Pancreas (tissue), 10 donors: ENCODE measurements around the gene TXLNB. TPM values are rescaled to one million over a fixed set of nuclear protein-coding genes. Genes with fewer than 3 reads are reported as not detected.
"Not testable (repeated sequence)": the region's sequence is repeated elsewhere in the genome, so short reads cannot be mapped to it uniquely, and the experiment has no call there.

Source experiments
- ATAC-seq, 4 donors: fragments of 200-7000 bp; cut with Tn5 transposase; one replicate each; pipeline versions ENCODE4 v1.8.0 to v1.9.1; 2020; ENCODE audit warnings: mild to moderate bottlenecking in 4 of 4, moderate library complexity in 4 of 4
- DNase-seq, 6 donors: peaks; one replicate each; pipeline ENCODE4 v3.0.0-alpha.2; 2020
- FAIRE-seq: peaks from 2 replicates; lab custom pipeline; 2012; peaks lifted over from hg19 to GRCh38; lab: Jason Lieb, UNC
- H3K27ac ChIP-seq, 4 donors: fragments of 200-600 bp; sonication (generic); 1 replicate in 3 of 4; 2 replicates in 1 of 4; pipeline versions ENCODE4 v1.5.0 to v1.8.0; 2020
- H3K27me3 ChIP-seq, 4 donors: fragments of 200-600 bp; one replicate each; pipeline ENCODE4 v1.8.0; 2021
- H3K36me3 ChIP-seq, 3 donors: fragments of 200-600 bp; sonication (generic) in 1 of 3; one replicate each; pipeline versions ENCODE4 v1.5.0 to v1.8.0; 2020 to 2021
- H3K4me1 ChIP-seq, 3 donors: fragments of 200-600 bp; one replicate each; pipeline ENCODE4 v1.8.0; 2021
- H3K4me3 ChIP-seq, 4 donors: fragments of 200-600 bp; sonication (generic) in 2 of 4; one replicate each; pipeline versions ENCODE4 v1.5.0 to v1.8.0; 2020 to 2021
- H3K9me3 ChIP-seq, 4 donors: fragments of 200-600 bp; one replicate each; pipeline ENCODE4 v1.8.0; 2021
- CTCF ChIP-seq, 4 donors: fragments of 200-600 bp; sonication (generic) in 3 of 4; IDR thresholded peaks; one replicate each; pipeline versions ENCODE4 v1.5.0 to v1.8.0; 2021; ENCODE audit warnings: antibody characterized with exemption in 4 of 4
- WGBS, 2 donors: extraction: QIAGEN DNeasy Blood & Tissue Kit; methylation state at CpG; one replicate each; pipeline ENCODE4 v1.1.7; 2013; 5-methylcytosine and 5-hydroxymethylcytosine counted together
- intact Hi-C, 3 donors: fragments of 100-400 bp; cut with DNase I; formaldehyde crosslinking; loops; one replicate each; pipeline versions ENCODE4 v1.11.1 to v1.14.2; 2022
- polyA plus RNA-seq, 2 donors: library from polyadenylated mRNA; stranded (reverse); fragments of 200-250 nt; gene quantifications; one replicate each; pipeline ENCODE4 v1.2.3, GENCODE V29; 2013
- total RNA-seq, 6 donors: library from RNA; stranded (reverse); fragmentation: NEBNext Ultra II Directional in 4 of 6; extraction: Animal tissue kit (Norgen Biotek cat#: 25700) in 4 of 6; gene quantifications; one replicate each; pipeline versions ENCODE4 v1.2.1 to v1.2.4, GENCODE V29; 2021 to 2023
- donor health status: healthy with polysubstance abuse.
- donor health status: DM: no; HTN: no; CAD: no; lungs with moderate emphysema.
- donor health status: DM: no; HTN: no; CAD: no.
- donor health status: control.
- donor health status: control.
- donor health status: Bipolar disorder and iron deficiency.
- donor health status: DM: yes; HTN: yes; CAD: no.
- donor health status: DM: no; HTN: no; CAD: no.
- donor health status: DM: no; HTN: no; CAD: no.
- donor health status: DM: yes; HTN: yes; CAD: no.

Gene TXLNB
- total and polyA plus RNA-seq, 8 donors, result 0.03 to 0.47 (median 0.08) TPM; not detected in 1

GRCh38 chr6:139231206-139231605 lies 60.6 kb downstream of the TXLNB start:
- H3K27me3 ChIP-seq, result no peaks in the 10 kb centered on the region
- no peak overlapping the region for H3K4me3 ChIP-seq
- H3K27ac ChIP-seq, result no peak overlapping the region
- FAIRE-seq, result no peak
- DNase-seq, result no peak
- H3K9me3 ChIP-seq, result no peaks in the 10 kb centered on the region
- 26 to 38% methylated on average over 2 of the region's 2 CpGs for WGBS, 2 donors
- no peaks in the 10 kb centered on the region for H3K36me3 ChIP-seq
- no peak for TF ChIP-seq CTCF (IDR thresholded peaks at IDR 0.05)
- no peak for ATAC-seq
- no peaks in the 10 kb centered on the region for H3K4me1 ChIP-seq
- intact Hi-C loops, result no loop called here

DNA sequence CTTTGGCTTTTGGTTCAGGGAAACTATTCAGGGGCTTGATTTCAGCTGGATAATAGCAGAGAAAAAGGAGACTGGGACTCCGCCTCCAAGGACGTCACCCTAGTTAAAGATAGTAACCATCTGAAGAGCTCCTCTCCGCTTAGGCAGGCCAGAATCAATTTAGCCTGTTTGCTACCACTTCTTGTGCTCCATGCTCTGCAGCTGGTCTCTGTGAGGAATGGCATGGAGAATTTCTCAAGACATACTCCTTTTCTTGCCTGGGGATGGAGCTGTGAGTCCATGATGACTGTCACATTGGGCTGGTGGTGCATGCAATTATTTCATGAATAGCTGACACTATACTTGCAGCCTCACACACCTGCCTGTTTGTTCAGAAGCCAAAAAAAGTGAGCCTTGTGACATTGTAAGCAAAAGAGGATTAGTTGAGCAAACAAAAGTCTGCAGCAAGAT lies 61.4 kb downstream of the TXLNB start:
- intact Hi-C loops, result no loop called here
- WGBS, 2 donors, result 71% methylated on average over 3 of the region's 3 CpGs
- ATAC-seq (peak in 3 of 4 donors; percentile 50 to 59 (median 52)), FAIRE-seq (no peak), DNase-seq (no peak)
- Histone ChIP-seq H3K36me3 (no peaks in the 10 kb centered on the region), H3K4me1 (no peaks in the 10 kb centered on the region), H3K4me3 (no peak overlapping the region), H3K27me3 (no peaks in the 10 kb centered on the region), H3K27ac (no peak overlapping the region), H3K9me3 (no peaks in the 10 kb centered on the region)
- TF ChIP-seq CTCF (IDR thresholded peaks at IDR 0.05), result no peak

GRCh38 chr6:139228387-139228786 lies 63.4 kb downstream of the TXLNB start:
- H3K4me1 ChIP-seq, H3K4me3 ChIP-seq, ATAC-seq, H3K9me3 ChIP-seq, FAIRE-seq, H3K27ac ChIP-seq, H3K36me3 ChIP-seq, H3K27me3 ChIP-seq, DNase-seq: not testable (repeated sequence)
- intact Hi-C loops, result loop anchor here in 1 of 3 donors (10.0 kb wide), 1 partner anchor 126 kb away; no protein-coding TSS in a partner anchor
- 84 to 90% methylated on average over 3 of the region's 3 CpGs for WGBS, 2 donors

- H3K4me3 ChIP-seq, result no peak overlapping the region
- no peaks in the 10 kb centered on the region for H3K36me3 ChIP-seq
- intact Hi-C loops, result loop anchor here in 2 of 3 donors (10.0 kb wide), 2 partner anchors 135 to 145 kb away; no protein-coding TSS in a partner anchor
- no peaks in the 10 kb centered on the region for H3K4me1 ChIP-seq
- DNase-seq (no peak), ATAC-seq (no peak), FAIRE-seq (no peak)
- no peaks in the 10 kb centered on the region for H3K27me3 ChIP-seq
- TF ChIP-seq CTCF (IDR thresholded peaks at IDR 0.05), result no peak
- 94 to 95% methylated on average over 2 of the region's 2 CpGs for WGBS, 2 donors
- H3K9me3 ChIP-seq, result no peaks in the 10 kb centered on the region
- peak overlapping the region in 2 of 4 donors; percentile 40 to 55 for H3K27ac ChIP-seq
Measured at GRCh38 chr6:139219746-139220145, 72.1 kb downstream of the TXLNB start.

DNA sequence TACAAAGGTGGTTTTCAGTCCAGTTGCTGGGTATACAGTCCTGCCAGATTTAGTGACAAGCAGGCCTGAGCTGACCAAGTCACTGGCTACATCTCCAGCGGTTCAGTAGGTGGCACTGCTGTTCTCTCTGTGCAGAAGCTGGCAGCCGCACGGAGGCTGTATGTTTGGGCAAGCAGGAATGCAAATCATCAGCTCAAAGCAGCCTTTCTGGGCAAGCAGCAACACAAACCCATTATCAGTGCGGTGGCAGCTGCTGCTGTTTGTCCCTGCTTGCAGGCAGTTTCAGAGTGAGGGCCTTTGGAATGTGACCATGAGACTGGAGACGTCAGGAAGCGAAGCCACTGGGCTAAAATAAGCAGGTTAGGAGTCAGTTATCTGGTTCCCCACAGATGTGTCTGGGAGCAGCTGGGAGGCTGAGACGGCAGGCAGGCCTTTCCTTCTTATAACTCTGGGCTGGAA lies 72.5 kb downstream of the TXLNB start:
- H3K9me3 ChIP-seq, result no peaks in the 10 kb centered on the region
- WGBS, 2 donors, result 2 to 3% methylated on average over 7 of the region's 7 CpGs
- H3K27ac ChIP-seq, result peak overlapping the region in 2 of 4 donors; percentile 40 to 55
- no peaks in the 10 kb centered on the region for H3K4me1 ChIP-seq
- no peaks in the 10 kb centered on the region for H3K27me3 ChIP-seq
- DNase-seq, result peak; percentile 71 to 90 (median 81)
- ATAC-seq, result peak; percentile 100
- TF ChIP-seq CTCF (IDR thresholded peaks at IDR 0.05), result peak; percentile 10 to 60 (median 52)
- intact Hi-C loops, result loop anchor here in 1 of 3 donors (10.0 kb wide), 1 partner anchor 146 kb away; no protein-coding TSS in a partner anchor
- no peak overlapping the region for H3K4me3 ChIP-seq
- FAIRE-seq, result no peak
- H3K36me3 ChIP-seq, result no peaks in the 10 kb centered on the region

DNA sequence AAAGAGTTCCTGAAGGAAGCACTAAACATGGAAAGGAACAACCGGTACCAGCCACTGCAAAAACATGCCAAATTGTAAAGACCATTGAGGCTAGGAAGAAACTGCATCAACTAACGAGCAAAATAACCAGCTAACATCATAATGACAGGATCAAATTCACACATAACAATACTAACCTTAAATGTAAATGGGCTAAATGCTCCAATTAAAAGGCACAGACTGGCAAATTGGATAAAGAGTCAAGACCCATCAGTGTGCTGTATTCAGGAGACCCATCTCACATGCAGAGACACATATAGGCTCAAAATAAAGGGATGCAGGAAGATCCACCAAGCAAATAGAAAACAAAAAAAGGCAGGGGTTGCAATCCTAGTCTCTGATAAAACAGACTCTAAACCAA lies 79.3 kb downstream of the TXLNB start:
- H3K9me3 ChIP-seq, DNase-seq, H3K27ac ChIP-seq, H3K36me3 ChIP-seq, FAIRE-seq, H3K4me3 ChIP-seq, H3K27me3 ChIP-seq, H3K4me1 ChIP-seq, ATAC-seq: not testable (repeated sequence)
- intact Hi-C loops, result loop anchor here in 1 of 3 donors (10.0 kb wide), 1 partner anchor 152 kb away; no protein-coding TSS in a partner anchor
- 100% methylated on average over 1 of the region's 2 CpGs; no CpG with 5 or more reads in 1 of the 2 donors for WGBS, 2 donors

DNA sequence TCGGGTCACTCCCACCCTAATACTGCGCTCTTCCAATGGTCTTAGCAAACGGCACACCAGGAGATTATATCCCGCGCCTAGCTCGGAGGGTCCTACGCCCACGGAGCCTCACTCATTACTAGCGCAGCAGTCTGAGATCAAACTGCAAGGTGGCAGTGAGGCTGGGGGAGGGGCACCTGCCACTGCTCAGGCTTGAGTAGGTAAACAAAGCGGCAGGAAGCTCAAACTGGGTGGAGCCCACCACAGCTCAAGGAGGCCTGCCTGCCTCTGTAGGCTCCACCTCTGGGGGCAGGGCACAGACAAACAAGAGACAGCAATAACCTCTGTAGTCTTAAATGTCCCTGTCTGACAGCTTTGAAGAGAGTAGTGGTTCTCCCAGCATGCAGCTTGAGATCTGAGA lies 81.0 kb downstream of the TXLNB start:
- not testable (repeated sequence) for H3K4me3 ChIP-seq, H3K27ac ChIP-seq, H3K27me3 ChIP-seq, FAIRE-seq, H3K9me3 ChIP-seq, ATAC-seq, DNase-seq, H3K4me1 ChIP-seq, H3K36me3 ChIP-seq
- 65 to 96% methylated on average over 10 of the region's 10 CpGs for WGBS, 2 donors
- intact Hi-C loops, result loop anchor here in 1 of 3 donors (10.0 kb wide), 1 partner anchor 154 kb away; no protein-coding TSS in a partner anchor
